OCI-LY1 (cell line): ENCODE data around the gene HECA.

Experiments used
- EZH2 ChIP-seq: fragments of 200-600 bp; sonication (generic), shearing (Covaris generic); IDR thresholded peaks from 2 replicates; pipeline ENCODE4 v1.8.0; 2017; ENCODE audit warnings: borderline replicate concordance, mixed run types, mild to moderate bottlenecking, antibody characterized with exemption, low read length, moderate library complexity, mixed read lengths
- TF ChIP-seq, protein P1 (sequence below): fragments of 200-600 bp; sonication (generic), shearing (Covaris generic); IDR thresholded peaks from 2 replicates; pipeline ENCODE4 v1.5.1; 2017; ENCODE audit warnings: mild to moderate bottlenecking, antibody characterized with exemption, low read length, moderate library complexity, mixed read lengths

GRCh38 chr6:139156551-139156950, 21.7 kb downstream of the HECA start:
- TF ChIP-seq, protein P1, sequence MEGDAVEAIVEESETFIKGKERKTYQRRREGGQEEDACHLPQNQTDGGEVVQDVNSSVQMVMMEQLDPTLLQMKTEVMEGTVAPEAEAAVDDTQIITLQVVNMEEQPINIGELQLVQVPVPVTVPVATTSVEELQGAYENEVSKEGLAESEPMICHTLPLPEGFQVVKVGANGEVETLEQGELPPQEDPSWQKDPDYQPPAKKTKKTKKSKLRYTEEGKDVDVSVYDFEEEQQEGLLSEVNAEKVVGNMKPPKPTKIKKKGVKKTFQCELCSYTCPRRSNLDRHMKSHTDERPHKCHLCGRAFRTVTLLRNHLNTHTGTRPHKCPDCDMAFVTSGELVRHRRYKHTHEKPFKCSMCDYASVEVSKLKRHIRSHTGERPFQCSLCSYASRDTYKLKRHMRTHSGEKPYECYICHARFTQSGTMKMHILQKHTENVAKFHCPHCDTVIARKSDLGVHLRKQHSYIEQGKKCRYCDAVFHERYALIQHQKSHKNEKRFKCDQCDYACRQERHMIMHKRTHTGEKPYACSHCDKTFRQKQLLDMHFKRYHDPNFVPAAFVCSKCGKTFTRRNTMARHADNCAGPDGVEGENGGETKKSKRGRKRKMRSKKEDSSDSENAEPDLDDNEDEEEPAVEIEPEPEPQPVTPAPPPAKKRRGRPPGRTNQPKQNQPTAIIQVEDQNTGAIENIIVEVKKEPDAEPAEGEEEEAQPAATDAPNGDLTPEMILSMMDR, result no peak
- no peak for TF ChIP-seq EZH2
